ENCODE results near the gene ZNF69.
A peak's percentile ranks its signal among the peaks of the same experiment; 100 is the strongest.
"Not testable (repeated sequence)": the region's sequence is repeated elsewhere in the genome, so short reads cannot be mapped to it uniquely, and the experiment has no call there.

Gene ZNF69

DNA sequence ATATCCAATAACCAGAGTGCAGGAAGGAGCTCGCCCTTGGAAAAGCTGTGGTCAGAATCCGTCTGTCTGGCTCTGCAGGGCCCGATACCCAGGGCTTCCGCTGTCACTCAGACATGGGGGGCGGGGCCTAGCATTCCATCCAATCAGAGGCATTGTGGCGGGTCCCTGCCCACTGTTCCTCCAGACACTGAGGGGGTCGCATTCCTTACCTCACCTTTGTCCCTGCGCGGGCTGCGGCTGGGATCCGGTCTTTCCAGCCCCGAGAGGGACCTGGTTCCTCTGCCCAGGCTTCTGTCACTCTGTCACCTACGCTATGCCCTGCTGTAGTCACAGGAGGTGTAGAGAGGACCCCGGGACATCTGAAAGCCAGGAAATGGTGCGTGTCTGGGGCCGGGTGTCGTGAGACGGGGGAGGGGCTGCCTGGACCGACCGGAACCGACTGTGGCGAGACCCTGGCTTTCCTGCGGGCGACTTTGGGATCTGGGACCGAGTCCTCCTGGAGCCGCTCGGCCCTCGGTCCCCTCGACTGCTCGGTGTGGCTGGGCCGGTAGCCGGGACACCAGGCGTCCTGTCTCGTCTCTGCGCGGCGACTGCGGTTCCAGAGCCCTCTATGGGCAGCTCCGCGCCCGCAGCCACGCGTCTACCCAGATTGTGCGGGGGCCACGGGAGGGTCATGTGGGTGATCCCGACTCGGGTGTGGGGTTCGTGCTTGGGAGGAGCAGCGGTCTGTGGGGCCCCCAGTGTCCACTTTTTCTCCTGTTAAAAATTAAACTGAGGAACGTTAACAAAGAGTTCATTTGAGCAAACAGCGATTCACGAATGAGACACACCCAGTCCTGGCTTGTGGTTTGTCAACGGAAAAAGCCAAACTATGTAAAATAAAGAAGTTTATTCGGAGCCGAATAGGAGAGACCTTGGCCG is at the start of gene ZNF69:
ZNF69 (plus strand) TSS at position 172 of the 921 bp plus-strand sequence; CDS start at position 314, 142 bp downstream.
- H3K4me3 ChIP-seq (ENCODE audit: insufficient read length, low read depth) = peak within 1 kb of the TSS; percentile 87
- peak; percentile 88 for DNase-seq (ENCODE audit: low read depth, low spot score)
- TF ChIP-seq ZNF274 (IDR thresholded peaks at IDR 0.05; ENCODE audit: low read depth, low read length) = no peak
- no peak for TF ChIP-seq SUZ12 (IDR thresholded peaks at IDR 0.05; ENCODE audit: extremely low read depth, insufficient read depth, insufficient read length)
- no peak for TF ChIP-seq YY1 (IDR thresholded peaks at IDR 0.05; ENCODE audit: insufficient read depth, insufficient read length)
- peak within 1 kb of the TSS; percentile 90 for H3K9ac ChIP-seq (ENCODE audit: insufficient read length, low read depth)
- no peaks in the 10 kb centered on the region for H3K27me3 ChIP-seq (ENCODE audit: insufficient read depth, insufficient read length)
- peaks cover 5% of the 10 kb centered on the region for H3K4me1 ChIP-seq (ENCODE audit: insufficient read depth, insufficient read length)
- H3K9me3 ChIP-seq (ENCODE audit: insufficient read depth, low read length) = peaks cover 8% of the 10 kb centered on the region
- H3K36me3 ChIP-seq (ENCODE audit: insufficient read depth, insufficient read length, low read length) = peaks cover 14% of the 10 kb centered on the region

DNA sequence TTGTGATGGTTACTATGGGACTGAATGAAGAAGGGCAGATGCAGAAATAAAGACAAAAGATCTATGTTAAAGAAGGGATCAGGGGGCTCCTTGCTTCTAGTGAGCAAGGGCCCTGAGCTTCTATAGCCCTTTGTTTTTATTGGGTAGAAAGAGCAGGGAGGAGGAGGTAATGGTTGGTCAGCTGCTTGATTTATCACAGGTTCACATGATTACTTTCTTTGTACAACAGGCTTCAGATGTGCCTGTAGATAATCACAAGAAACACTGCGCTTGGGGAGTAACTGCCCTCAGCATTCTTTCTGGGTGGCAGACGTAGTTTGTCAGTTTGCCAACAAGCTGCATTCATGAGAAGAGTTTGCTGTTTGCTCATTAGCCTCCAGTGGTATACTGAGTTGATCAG is 43.9 kb upstream of the ZNF69 start:
- Histone ChIP-seq H3K36me3 (ENCODE audit: insufficient read depth, insufficient read length, low read length) (no peaks in the 10 kb centered on the region), H3K9ac (ENCODE audit: insufficient read length, low read depth) (no peak overlapping the region), H3K27me3 (ENCODE audit: insufficient read depth, insufficient read length) (no peaks in the 10 kb centered on the region), H3K4me3 (ENCODE audit: insufficient read length, low read depth) (no peak overlapping the region), H3K4me1 (ENCODE audit: insufficient read depth, insufficient read length) (peaks cover 9% of the 10 kb centered on the region), H3K9me3 (ENCODE audit: insufficient read depth, low read length) (no peaks in the 10 kb centered on the region)
- no peak for DNase-seq (ENCODE audit: low read depth, low spot score)
- TF ChIP-seq ZNF274 (IDR thresholded peaks at IDR 0.05; ENCODE audit: low read depth, low read length) (no peak), YY1 (IDR thresholded peaks at IDR 0.05; ENCODE audit: insufficient read depth, insufficient read length) (no peak), SUZ12 (IDR thresholded peaks at IDR 0.05; ENCODE audit: extremely low read depth, insufficient read depth, insufficient read length) (no peak)

DNA sequence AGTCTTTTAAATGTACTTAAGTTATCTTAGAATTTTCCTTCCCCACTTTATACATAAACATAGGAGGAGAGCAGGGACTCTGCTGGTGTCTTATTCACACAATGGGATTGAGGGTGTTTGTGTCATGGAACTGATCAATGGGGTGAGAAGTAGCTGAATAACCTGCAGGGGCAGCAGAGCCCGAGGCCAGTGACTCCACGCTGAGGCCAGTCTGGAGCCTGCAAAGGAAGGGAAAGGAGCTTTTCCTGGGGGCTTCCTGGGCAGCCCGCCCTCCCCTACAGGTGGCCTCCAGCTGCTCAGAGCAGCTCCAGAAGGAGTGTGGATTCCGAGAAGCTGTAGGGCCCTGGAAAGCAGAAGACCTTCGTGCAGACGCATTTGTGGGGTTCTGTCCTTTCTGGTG is 40.0 kb upstream of the ZNF69 start:
- not testable (repeated sequence) for H3K4me1 ChIP-seq (ENCODE audit: insufficient read depth, insufficient read length); DNase-seq (ENCODE audit: low read depth, low spot score); H3K4me3 ChIP-seq (ENCODE audit: insufficient read length, low read depth); H3K9me3 ChIP-seq (ENCODE audit: insufficient read depth, low read length); H3K36me3 ChIP-seq (ENCODE audit: insufficient read depth, insufficient read length, low read length); H3K9ac ChIP-seq (ENCODE audit: insufficient read length, low read depth); H3K27me3 ChIP-seq (ENCODE audit: insufficient read depth, insufficient read length)

- Histone ChIP-seq H3K4me3 (ENCODE audit: insufficient read length, low read depth) (peak overlapping the region; percentile 8), H3K36me3 (ENCODE audit: insufficient read depth, insufficient read length, low read length) (peaks cover 2% of the 10 kb centered on the region), H3K9ac (ENCODE audit: insufficient read length, low read depth) (no peak overlapping the region), H3K9me3 (ENCODE audit: insufficient read depth, low read length) (no peaks in the 10 kb centered on the region), H3K4me1 (ENCODE audit: insufficient read depth, insufficient read length) (peaks cover 9% of the 10 kb centered on the region), H3K27me3 (ENCODE audit: insufficient read depth, insufficient read length) (no peaks in the 10 kb centered on the region)
- no peak for TF ChIP-seq YY1 (IDR thresholded peaks at IDR 0.05; ENCODE audit: insufficient read depth, insufficient read length)
- TF ChIP-seq SUZ12 (IDR thresholded peaks at IDR 0.05; ENCODE audit: extremely low read depth, insufficient read depth, insufficient read length) = no peak
- no peak for DNase-seq (ENCODE audit: low read depth, low spot score)
Measured at GRCh38 chr19:11848200-11848593, 39.4 kb upstream of the ZNF69 start.

DNA sequence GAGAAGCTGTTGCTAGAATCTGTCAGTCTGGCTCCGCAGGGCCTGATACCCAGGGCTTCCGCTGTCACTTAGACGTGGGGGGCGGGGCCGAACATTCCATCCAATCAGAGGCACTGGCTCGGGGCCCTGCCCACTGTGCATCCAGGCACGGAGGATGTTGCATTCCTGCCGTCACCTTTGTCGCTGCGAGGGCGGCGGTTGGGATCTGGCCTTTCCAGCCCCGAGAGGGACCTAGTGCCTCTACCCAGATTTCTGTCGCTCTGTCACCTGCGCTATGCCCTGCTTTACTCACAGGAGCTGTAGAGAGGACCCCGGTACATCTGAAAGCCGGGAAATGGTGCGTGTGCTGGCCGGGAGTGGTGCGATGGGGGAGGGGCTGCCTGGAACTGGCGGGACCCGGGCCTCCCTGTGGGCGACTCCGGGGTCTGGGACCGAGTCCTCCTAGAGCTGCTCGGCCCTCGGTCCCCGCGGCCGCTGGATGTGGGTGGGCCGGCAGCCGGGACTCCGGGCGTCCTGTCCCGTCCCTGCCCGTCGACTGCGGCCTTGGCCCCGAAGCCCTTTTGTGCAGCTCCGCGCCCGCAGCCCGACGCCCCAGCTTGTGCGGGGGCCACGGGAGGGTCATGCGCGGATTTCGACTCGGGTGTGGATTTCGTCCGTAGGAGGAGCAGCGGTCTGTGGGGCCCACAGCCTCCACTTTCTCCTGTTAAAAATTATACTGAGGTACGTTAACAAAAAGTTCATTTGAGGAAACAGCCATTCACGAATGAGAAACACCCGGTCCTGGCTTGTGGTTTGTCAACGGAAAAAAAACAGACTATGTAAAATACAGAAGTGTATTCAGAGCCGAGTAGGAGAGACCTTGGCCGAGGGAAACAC is 38.8 kb upstream of the ZNF69 start, which contains the start of gene ZNF439:
ZNF439 (plus strand) TSS at position 133 of the 876 bp plus-strand sequence; CDS start at position 275, 142 bp downstream.
- Histone ChIP-seq H3K4me1 (ENCODE audit: insufficient read depth, insufficient read length) (peaks cover 9% of the 10 kb centered on the region), H3K36me3 (ENCODE audit: insufficient read depth, insufficient read length, low read length) (peaks cover 2% of the 10 kb centered on the region), H3K4me3 (ENCODE audit: insufficient read length, low read depth) (peak within 1 kb of the TSS; percentile 74), H3K27me3 (ENCODE audit: insufficient read depth, insufficient read length) (no peaks in the 10 kb centered on the region), H3K9me3 (ENCODE audit: insufficient read depth, low read length) (no peaks in the 10 kb centered on the region), H3K9ac (ENCODE audit: insufficient read length, low read depth) (peak within 1 kb of the TSS; percentile 79)
- TF ChIP-seq ZNF274 (IDR thresholded peaks at IDR 0.05; ENCODE audit: low read depth, low read length) (no peak), YY1 (IDR thresholded peaks at IDR 0.05; ENCODE audit: insufficient read depth, insufficient read length) (no peak), SUZ12 (IDR thresholded peaks at IDR 0.05; ENCODE audit: extremely low read depth, insufficient read depth, insufficient read length) (no peak)
- DNase-seq (ENCODE audit: low read depth, low spot score) = peak; percentile 90

- not testable (repeated sequence) for H3K36me3 ChIP-seq (ENCODE audit: insufficient read depth, insufficient read length, low read length); H3K4me3 ChIP-seq (ENCODE audit: insufficient read length, low read depth); H3K4me1 ChIP-seq (ENCODE audit: insufficient read depth, insufficient read length); DNase-seq (ENCODE audit: low read depth, low spot score); H3K27me3 ChIP-seq (ENCODE audit: insufficient read depth, insufficient read length); H3K9ac ChIP-seq (ENCODE audit: insufficient read length, low read depth); H3K9me3 ChIP-seq (ENCODE audit: insufficient read depth, low read length)
Measured at GRCh38 chr19:11850289-11850688, 37.3 kb upstream of the ZNF69 start.

GRCh38 chr19:11853358-11853757 is 34.2 kb upstream of the ZNF69 start:
- DNase-seq (ENCODE audit: low read depth, low spot score) = no peak

More at GRCh38 chr19:11853358-11853757, 34.2 kb upstream of the ZNF69 start:
- Histone ChIP-seq H3K9ac (ENCODE audit: insufficient read length, low read depth) (no peak overlapping the region), H3K36me3 (ENCODE audit: insufficient read depth, insufficient read length, low read length) (peaks cover 13% of the 10 kb centered on the region), H3K4me3 (ENCODE audit: insufficient read length, low read depth) (no peak overlapping the region), H3K9me3 (ENCODE audit: insufficient read depth, low read length) (no peaks in the 10 kb centered on the region), H3K4me1 (ENCODE audit: insufficient read depth, insufficient read length) (no peaks in the 10 kb centered on the region), H3K27me3 (ENCODE audit: insufficient read depth, insufficient read length) (no peaks in the 10 kb centered on the region)
- TF ChIP-seq YY1 (IDR thresholded peaks at IDR 0.05; ENCODE audit: insufficient read depth, insufficient read length) = no peak
- TF ChIP-seq ZNF274 (IDR thresholded peaks at IDR 0.05; ENCODE audit: low read depth, low read length) = no peak
- no peak for TF ChIP-seq SUZ12 (IDR thresholded peaks at IDR 0.05; ENCODE audit: extremely low read depth, insufficient read depth, insufficient read length)
